PC-3 (cell line): ENCODE results near the gene HDAC6. TPM values are rescaled to one million over a fixed set of nuclear protein-coding genes. Genes with fewer than 3 reads are reported as not detected.

Experiments
- ATAC-seq: fragments of 200-7000 bp; cut with Tn5 transposase; 2 replicates; pipeline ENCODE4 v1.9.1; 2020; ENCODE audit warnings: mild to moderate bottlenecking, moderate library complexity
- BruUV-seq: library from RNA; stranded (reverse); fragments of 400-500 nt; replicated peaks from 2 replicates; lab custom pipeline; 2021; lab: Mats Ljungman, UMichigan
- CTCF ChIA-PET: fragments of 300-600 bp; sonication (Branson Sonifier 250); formaldehyde crosslinking; loops from one replicate; lab custom pipeline; 2022; ENCODE audit warnings: antibody characterized with exemption; lab: Charles Lee
- POLR2A ChIA-PET: fragments of 300-600 bp; sonication (Branson Sonifier 250); formaldehyde crosslinking; loops from one replicate; lab custom pipeline; 2022; ENCODE audit warnings: antibody characterized with exemption; ENCODE audit not compliant: unreplicated experiment; lab: Charles Lee
- DNase-seq: peaks from one replicate; pipeline ENCODE4 v3.0.0-alpha.2; 2015
- H2AFZ ChIP-seq: fragments of 300-600 bp; sonication (generic); 2 replicates; pipeline ENCODE4 v1.6.0; 2016; ENCODE audit warnings: antibody characterized with exemption, low read length
- H3F3A ChIP-seq: fragments of 300-600 bp; sonication (generic); one replicate; pipeline ENCODE4 v1.6.0; 2017; ENCODE audit warnings: antibody characterized with exemption, low read length, control low read depth, mild to moderate bottlenecking; ENCODE audit not compliant: unreplicated experiment
- H3K27ac ChIP-seq: fragments of 300-600 bp; sonication (generic); 2 replicates; pipeline ENCODE4 v1.5.1; 2016; ENCODE audit warnings: mild to moderate bottlenecking, low read length
- H3K27me3 ChIP-seq: fragments of 300-600 bp; sonication (generic); 2 replicates; pipeline ENCODE4 v1.6.1; 2016; ENCODE audit warnings: low read length, mixed read lengths
- H3K36me3 ChIP-seq: fragments of 300-600 bp; sonication (generic); 2 replicates; pipeline ENCODE4 v1.6.1; 2016; ENCODE audit warnings: low read depth, mixed run types, low read length, mixed read lengths
- H3K4me1 ChIP-seq: fragments of 300-600 bp; sonication (generic); 2 replicates; pipeline ENCODE4 v1.5.1; 2016; ENCODE audit warnings: low read length; ENCODE audit not compliant: insufficient read depth
- H3K4me2 ChIP-seq: fragments of 300-600 bp; sonication (generic); 2 replicates; pipeline ENCODE4 v1.6.0; 2016; ENCODE audit warnings: low read length
- H3K4me3 ChIP-seq: fragments of 300-600 bp; sonication (generic); 2 replicates; pipeline ENCODE4 v1.5.1; 2016; ENCODE audit warnings: mild to moderate bottlenecking, low read length, mixed read lengths
- H3K79me2 ChIP-seq: fragments of 300-600 bp; sonication (generic); 2 replicates; pipeline ENCODE4 v1.6.1; 2017; ENCODE audit warnings: low read length, mixed read lengths
- H3K9ac ChIP-seq: fragments of 300-600 bp; sonication (generic); 2 replicates; pipeline ENCODE4 v1.6.0; 2016; ENCODE audit warnings: mild to moderate bottlenecking, low read length
- H3K9me2 ChIP-seq: fragments of 300-600 bp; sonication (generic); replicated peaks from 2 replicates; pipeline ENCODE4 v1.6.1; 2016; ENCODE audit warnings: mixed run types, low read length, mixed read lengths
- H3K9me3 ChIP-seq: fragments of 300-600 bp; sonication (generic); 2 replicates; pipeline ENCODE4 v1.6.1; 2016; ENCODE audit warnings: low read length, mixed read lengths
- H4K20me1 ChIP-seq: fragments of 300-600 bp; sonication (generic); 2 replicates; pipeline ENCODE4 v1.6.1; 2016; ENCODE audit warnings: low read length, mixed read lengths
- CTCF ChIP-seq: fragments of 300-600 bp; sonication (generic); conservative IDR thresholded peaks from 2 replicates; pipeline ENCODE4 v1.5.1; 2017; ENCODE audit warnings: antibody characterized with exemption, low read depth, mild to moderate bottlenecking, low read length
- EZH2 ChIP-seq: fragments of 300-600 bp; sonication (generic); IDR thresholded peaks from one replicate; pipeline ENCODE4 v1.6.1; 2017; ENCODE audit warnings: antibody characterized with exemption, mild to moderate bottlenecking, low read length; ENCODE audit not compliant: unreplicated experiment
- EZH2phosphoT487 ChIP-seq: fragments of 300-600 bp; sonication (generic); IDR thresholded peaks from 2 replicates; pipeline ENCODE4 v1.6.1; 2018; ENCODE audit warnings: mild to moderate bottlenecking, antibody characterized with exemption, low read length, borderline replicate concordance
- intact Hi-C: fragments of 100-400 bp; cut with micrococcal nuclease; formaldehyde crosslinking; loops from 2 replicates; pipeline ENCODE4 v1.9.0; 2023
- total RNA-seq: library from RNA; depleted of rRNA; stranded (reverse); fragments of >200 nt; gene quantifications from 2 replicates; pipeline ENCODE4 v1.2.3, GENCODE V29; 2014

The HDAC6 gene
- total RNA-seq, 1 experiment from 2014 or later = 58.0 TPM

- DNase-seq (no peak), ATAC-seq (no peak)
- TF ChIP-seq CTCF (no peak), EZH2 (no peak), EZH2phosphoT487 (no peak)
- Histone ChIP-seq H3K4me1 (no peaks in the 10 kb centered on the region), H4K20me1 (no peaks in the 10 kb centered on the region), H2AFZ (no peak overlapping the region), H3K79me2 (no peaks in the 10 kb centered on the region), H3K4me2 (no peak overlapping the region), H3K27me3 (no peaks in the 10 kb centered on the region), H3K4me3 (no peak overlapping the region), H3K9me3 (no peaks in the 10 kb centered on the region), H3K9ac (no peak overlapping the region), H3K9me2 (no peaks in the 10 kb centered on the region), H3K27ac (no peak overlapping the region), H3K36me3 (no peaks in the 10 kb centered on the region), H3F3A (no peaks in the 10 kb centered on the region)
- intact Hi-C loops = no loop called here
- ChIA-PET CTCF (no interaction called here), POLR2A (no interaction called here)
- BruUV-seq = no TSS peak
These were observed 16.7 kb upstream of the HDAC6 start for GRCh38 chrX:48785186-48785539.

GRCh38 chrX:48785540-48786214 lies 16.2 kb upstream of the HDAC6 start:
- intact Hi-C loops = no loop called here
- Histone ChIP-seq H3K9me3 (no peaks in the 10 kb centered on the region), H3K9me2 (no peaks in the 10 kb centered on the region), H3F3A (no peaks in the 10 kb centered on the region), H3K79me2 (no peaks in the 10 kb centered on the region), H3K4me1 (no peaks in the 10 kb centered on the region), H3K36me3 (no peaks in the 10 kb centered on the region), H3K4me3 (no peak overlapping the region), H3K9ac (no peak overlapping the region), H2AFZ (no peak overlapping the region), H3K27me3 (no peaks in the 10 kb centered on the region), H3K27ac (no peak overlapping the region), H4K20me1 (no peaks in the 10 kb centered on the region), H3K4me2 (no peak overlapping the region)
- no peak for DNase-seq
- BruUV-seq = no TSS peak
- no peak for ATAC-seq
- ChIA-PET POLR2A (no interaction called here), CTCF (no interaction called here)
- TF ChIP-seq EZH2phosphoT487 (no peak), EZH2 (no peak), CTCF (no peak)

- no peaks in the 10 kb centered on the region for H3K79me2 ChIP-seq
- intact Hi-C loops = no loop called here
- H3K9me2 ChIP-seq = no peaks in the 10 kb centered on the region
- H3K9me3 ChIP-seq = no peaks in the 10 kb centered on the region
- H4K20me1 ChIP-seq = no peaks in the 10 kb centered on the region
- H3K4me3 ChIP-seq = no peak within 1 kb of the TSS
- H3K36me3 ChIP-seq = no peaks in the 10 kb centered on the region
- POLR2A ChIA-PET = no interaction called here
- H3K9ac ChIP-seq = no peak within 1 kb of the TSS
- no peak within 1 kb of the TSS for H3K4me2 ChIP-seq
- DNase-seq (no peak), ATAC-seq (no peak)
- H3K4me1 ChIP-seq = no peaks in the 10 kb centered on the region
- CTCF ChIA-PET = no interaction called here
- H3K27me3 ChIP-seq = no peaks in the 10 kb centered on the region
- H2AFZ ChIP-seq = no peak within 1 kb of the TSS
- TF ChIP-seq CTCF (no peak), EZH2 (no peak), EZH2phosphoT487 (no peak)
- no peaks in the 10 kb centered on the region for H3F3A ChIP-seq
- no TSS peak for BruUV-seq
- no peak within 1 kb of the TSS for H3K27ac ChIP-seq
These were observed 15.5 kb upstream of the HDAC6 start, which contains the start of gene GATA1 for GRCh38 chrX:48786341-48786800. TSS of gene GATA1 (plus strand) at chrX:48786590. CDS start at chrX:48791110, 4,520 bp downstream.
